HFFc6 (cell line): ENCODE data around the gene NRARP. TPM values are rescaled to one million over a fixed set of nuclear protein-coding genes. Genes with fewer than 3 reads are reported as not detected.

ENCODE experiments used
- DNase-seq: peaks from one replicate; pipeline ENCODE4 v3.0.0-alpha.2; 2018
- H3K27ac Mint-ChIP-seq: 2 replicates; pipeline ENCODE4 v1.8.0; 2020; ENCODE audit warnings: mild to moderate bottlenecking, mixed read lengths
- H3K27me3 Mint-ChIP-seq: 2 replicates; pipeline ENCODE4 v1.8.0; 2021; ENCODE audit warnings: mild to moderate bottlenecking, moderate library complexity, mixed read lengths; ENCODE audit not compliant: insufficient read depth
- H3K36me3 Mint-ChIP-seq: 2 replicates; pipeline ENCODE4 v1.8.0; 2021; ENCODE audit warnings: low read depth, mixed read lengths
- H3K4me1 Mint-ChIP-seq: 2 replicates; pipeline ENCODE4 v1.8.0; 2020; ENCODE audit warnings: low read depth, mixed read lengths
- H3K4me3 Mint-ChIP-seq: 2 replicates; pipeline ENCODE4 v1.8.0; 2020; ENCODE audit warnings: mild to moderate bottlenecking, moderate library complexity, mixed read lengths
- H3K9me3 Mint-ChIP-seq: 2 replicates; pipeline ENCODE4 v1.8.0; 2020; ENCODE audit warnings: mild to moderate bottlenecking, mixed read lengths
- total RNA-seq, 6 experiments: library from RNA; stranded (reverse); fragmentation: NEBNext Ultra II Directional; extraction: Animal tissue kit (Norgen Biotek cat#: 25700); gene quantifications; 2 replicates in 1 of 6; 3 replicates in 5 of 6; pipeline ENCODE4 v1.2.3, GENCODE V29; 2021
- TF ChIP-seq, protein P1 (sequence below): fragments of 200-600 bp; sonication (generic); IDR thresholded peaks from 2 replicates; pipeline ENCODE4 v1.5.0; 2021; ENCODE audit warnings: antibody characterized with exemption, mild to moderate bottlenecking

NRARP gene
- total RNA-seq, 6 experiments from 2014 or later: 0.09 to 0.36 (median 0.17) TPM; not detected in 1

GRCh38 chr9:137312852-137313325, 10.8 kb upstream of the NRARP start:
- Mint-ChIP-seq H3K27me3 (0 out of 2 replicates have a peak, but pooled peaks cover 2% of the 10 kb centered on the region), H3K9me3 (no peaks in the 10 kb centered on the region), H3K36me3 (no peaks in the 10 kb centered on the region), H3K4me3 (no peak overlapping the region), H3K4me1 (no peaks in the 10 kb centered on the region), H3K27ac (no peak overlapping the region)
- TF ChIP-seq, protein P1, sequence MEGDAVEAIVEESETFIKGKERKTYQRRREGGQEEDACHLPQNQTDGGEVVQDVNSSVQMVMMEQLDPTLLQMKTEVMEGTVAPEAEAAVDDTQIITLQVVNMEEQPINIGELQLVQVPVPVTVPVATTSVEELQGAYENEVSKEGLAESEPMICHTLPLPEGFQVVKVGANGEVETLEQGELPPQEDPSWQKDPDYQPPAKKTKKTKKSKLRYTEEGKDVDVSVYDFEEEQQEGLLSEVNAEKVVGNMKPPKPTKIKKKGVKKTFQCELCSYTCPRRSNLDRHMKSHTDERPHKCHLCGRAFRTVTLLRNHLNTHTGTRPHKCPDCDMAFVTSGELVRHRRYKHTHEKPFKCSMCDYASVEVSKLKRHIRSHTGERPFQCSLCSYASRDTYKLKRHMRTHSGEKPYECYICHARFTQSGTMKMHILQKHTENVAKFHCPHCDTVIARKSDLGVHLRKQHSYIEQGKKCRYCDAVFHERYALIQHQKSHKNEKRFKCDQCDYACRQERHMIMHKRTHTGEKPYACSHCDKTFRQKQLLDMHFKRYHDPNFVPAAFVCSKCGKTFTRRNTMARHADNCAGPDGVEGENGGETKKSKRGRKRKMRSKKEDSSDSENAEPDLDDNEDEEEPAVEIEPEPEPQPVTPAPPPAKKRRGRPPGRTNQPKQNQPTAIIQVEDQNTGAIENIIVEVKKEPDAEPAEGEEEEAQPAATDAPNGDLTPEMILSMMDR: no peak
- no peak for DNase-seq

- H3K36me3 Mint-ChIP-seq: no peaks in the 10 kb centered on the region
Measured at GRCh38 chr9:137311986-137312851, 10.1 kb upstream of the NRARP start.

DNA sequence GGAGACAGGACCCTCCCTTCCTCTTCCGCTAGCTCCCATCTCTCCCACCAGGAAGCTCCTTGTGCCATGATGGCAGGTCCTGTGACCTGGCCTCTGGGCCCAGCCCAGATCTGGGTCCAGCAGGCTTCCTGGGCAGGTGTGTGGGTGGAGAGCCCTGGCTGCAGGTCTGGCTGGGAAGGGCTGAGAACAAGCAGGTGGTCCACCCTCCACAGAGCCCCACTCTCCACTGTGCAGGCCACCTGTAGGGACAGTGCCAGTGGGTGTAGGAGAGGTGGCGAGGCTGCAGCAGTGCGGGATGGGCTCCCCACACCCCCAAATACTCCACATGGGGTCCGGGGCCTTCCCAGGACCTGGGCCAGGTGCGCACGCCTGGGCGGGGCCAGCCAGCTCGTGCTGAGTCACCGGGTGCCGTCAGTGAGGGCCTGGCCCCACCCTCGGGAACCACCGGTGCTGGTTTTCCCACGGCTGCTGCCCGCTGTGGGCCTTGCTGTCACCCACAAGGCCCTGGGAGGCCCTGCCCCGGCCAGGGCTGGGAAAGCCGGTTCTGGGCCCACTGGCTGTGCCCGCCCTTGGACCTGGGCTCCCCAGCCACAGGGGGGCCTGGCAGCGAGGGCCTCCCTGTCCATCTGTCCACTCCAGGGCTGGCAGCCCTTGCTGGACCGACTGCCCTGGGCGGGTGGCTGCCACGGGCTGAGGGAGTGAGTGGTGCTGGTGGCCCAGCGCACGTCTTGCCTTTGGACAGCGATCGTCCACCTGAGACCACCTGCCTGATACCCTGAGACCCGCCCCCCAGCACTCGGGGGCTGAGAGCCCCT, 9.3 kb upstream of the NRARP start:
- no peaks in the 10 kb centered on the region for H3K36me3 Mint-ChIP-seq
- no peak overlapping the region for H3K4me3 Mint-ChIP-seq
- H3K27ac Mint-ChIP-seq: no peak overlapping the region
- H3K4me1 Mint-ChIP-seq: no peaks in the 10 kb centered on the region
- TF ChIP-seq, protein P1: no peak
- DNase-seq: no peak
- 0 out of 2 replicates have a peak, but pooled peaks cover 2% of the 10 kb centered on the region for H3K27me3 Mint-ChIP-seq
- no peaks in the 10 kb centered on the region for H3K9me3 Mint-ChIP-seq

More at GRCh38 chr9:137311986-137312851, 10.1 kb upstream of the NRARP start:
- 0 out of 2 replicates have a peak, but pooled peaks cover 2% of the 10 kb centered on the region for H3K27me3 Mint-ChIP-seq
- TF ChIP-seq, protein P1: no peak
- no peak overlapping the region for H3K27ac Mint-ChIP-seq
- DNase-seq: no peak
- H3K4me3 Mint-ChIP-seq: no peak overlapping the region
- no peaks in the 10 kb centered on the region for H3K9me3 Mint-ChIP-seq
- H3K4me1 Mint-ChIP-seq: no peaks in the 10 kb centered on the region

DNA sequence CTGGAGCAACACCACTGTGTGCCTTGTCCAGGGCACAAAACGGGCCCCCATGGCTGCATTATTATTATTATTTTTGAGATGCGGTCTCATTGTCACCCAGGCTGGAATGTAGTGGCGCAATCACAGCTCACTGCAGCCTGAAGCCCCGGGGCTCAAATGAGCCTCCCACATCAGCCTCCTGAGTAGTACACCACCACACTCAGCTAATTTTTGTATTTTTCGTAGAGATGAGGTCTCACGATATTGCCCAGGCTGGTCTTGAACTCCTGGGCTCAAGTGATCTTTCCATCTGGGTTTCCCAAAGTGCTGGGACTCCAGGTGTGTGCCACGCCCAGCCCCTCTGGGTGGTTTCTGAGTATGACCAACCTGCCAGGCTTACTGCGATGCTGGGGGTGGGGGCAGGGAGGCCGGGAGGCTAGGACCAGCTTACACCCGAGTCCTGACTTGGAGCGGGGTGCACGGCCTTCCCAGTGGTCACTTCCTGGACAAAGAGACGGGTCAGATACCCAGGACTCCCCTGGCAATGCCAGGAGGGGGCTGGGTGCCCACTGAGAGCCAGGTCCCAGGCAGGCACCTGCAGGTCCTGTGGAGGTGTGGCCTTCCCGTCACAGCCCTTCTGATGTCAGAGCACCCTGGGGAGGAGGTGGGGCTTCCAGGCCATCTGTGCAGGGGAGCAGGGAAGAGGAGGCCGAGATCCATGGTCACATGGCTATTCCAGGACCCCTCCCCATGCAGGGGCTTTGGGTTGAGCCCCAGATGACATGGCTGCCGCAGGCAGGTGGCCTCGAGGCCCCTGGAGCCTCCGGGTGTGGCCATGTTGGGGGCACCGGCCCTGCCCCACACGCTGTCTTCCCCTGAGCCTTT, 8.3 kb upstream of the NRARP start:
- no peak overlapping the region for H3K4me3 Mint-ChIP-seq
- no peak overlapping the region for H3K27ac Mint-ChIP-seq
- DNase-seq: no peak
- H3K27me3 Mint-ChIP-seq: 0 out of 2 replicates have a peak, but pooled peaks cover 2% of the 10 kb centered on the region
- no peaks in the 10 kb centered on the region for H3K4me1 Mint-ChIP-seq
- H3K9me3 Mint-ChIP-seq: no peaks in the 10 kb centered on the region
- TF ChIP-seq, protein P1: no peak
- no peaks in the 10 kb centered on the region for H3K36me3 Mint-ChIP-seq
